ENCODE results near the gene PRSS36. TPM values are rescaled to one million over a fixed set of nuclear protein-coding genes. Genes with fewer than 3 reads are reported as not detected.

PRSS36 gene
- total RNA-seq, 1 donor: 1.1 TPM

DNA sequence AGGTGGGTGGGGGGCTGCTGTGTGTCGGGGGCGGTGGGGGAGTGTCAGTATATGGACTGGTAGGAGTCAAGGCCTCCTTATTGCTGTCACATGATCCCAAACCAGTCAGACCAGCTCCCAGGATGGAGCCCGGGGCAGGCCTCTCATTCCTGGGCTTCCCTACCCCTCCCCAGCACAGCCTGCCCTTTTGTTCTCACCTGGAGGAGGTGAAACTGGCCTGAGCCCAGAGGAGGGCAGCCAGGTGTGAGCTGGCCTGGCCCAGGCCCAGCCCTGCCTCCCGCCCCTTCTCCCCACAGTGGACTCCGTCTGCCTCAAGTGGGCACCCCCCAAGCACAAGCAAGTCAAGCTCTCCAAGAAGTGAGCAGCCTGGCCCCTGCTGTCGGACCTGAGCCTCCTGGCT, 19.0 kb downstream of the PRSS36 start:
- no peak for TF ChIP-seq CTCF (IDR thresholded peaks at IDR 0.05; ENCODE audit: insufficient read depth, low read length)
- DNase-seq (ENCODE audit: low read depth): no peak
- no peak overlapping the region for H3K4me3 ChIP-seq (ENCODE audit: low read depth, low read length)

DNA sequence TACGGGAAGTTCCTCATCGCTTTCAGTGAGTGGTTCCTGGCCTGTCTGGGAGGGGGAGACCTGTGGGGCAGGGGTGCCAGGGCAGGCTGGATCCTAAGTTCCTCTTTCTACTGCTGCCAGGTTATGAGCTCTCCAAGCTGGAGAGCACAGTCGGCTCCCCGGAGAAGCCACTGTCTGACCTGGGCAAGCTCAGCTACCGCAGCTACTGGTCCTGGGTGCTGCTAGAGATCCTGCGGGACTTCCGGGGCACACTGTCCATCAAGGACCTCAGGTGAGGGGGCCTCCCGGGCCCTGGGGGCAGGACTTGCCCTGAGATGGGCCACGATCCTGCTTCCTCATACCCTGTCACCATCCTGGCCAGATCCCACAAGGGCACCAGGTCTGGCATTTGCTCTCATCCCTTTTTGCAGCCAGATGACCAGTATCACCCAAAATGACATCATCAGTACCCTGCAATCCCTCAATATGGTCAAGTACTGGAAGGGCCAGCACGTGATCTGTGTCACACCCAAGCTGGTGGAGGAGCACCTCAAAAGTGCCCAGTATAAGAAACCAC, 19.5 kb downstream of the PRSS36 start:
- no peak for TF ChIP-seq CTCF (IDR thresholded peaks at IDR 0.05; ENCODE audit: insufficient read depth, low read length)
- no peak for DNase-seq (ENCODE audit: low read depth)
- no peak overlapping the region for H3K4me3 ChIP-seq (ENCODE audit: low read depth, low read length)

DNA sequence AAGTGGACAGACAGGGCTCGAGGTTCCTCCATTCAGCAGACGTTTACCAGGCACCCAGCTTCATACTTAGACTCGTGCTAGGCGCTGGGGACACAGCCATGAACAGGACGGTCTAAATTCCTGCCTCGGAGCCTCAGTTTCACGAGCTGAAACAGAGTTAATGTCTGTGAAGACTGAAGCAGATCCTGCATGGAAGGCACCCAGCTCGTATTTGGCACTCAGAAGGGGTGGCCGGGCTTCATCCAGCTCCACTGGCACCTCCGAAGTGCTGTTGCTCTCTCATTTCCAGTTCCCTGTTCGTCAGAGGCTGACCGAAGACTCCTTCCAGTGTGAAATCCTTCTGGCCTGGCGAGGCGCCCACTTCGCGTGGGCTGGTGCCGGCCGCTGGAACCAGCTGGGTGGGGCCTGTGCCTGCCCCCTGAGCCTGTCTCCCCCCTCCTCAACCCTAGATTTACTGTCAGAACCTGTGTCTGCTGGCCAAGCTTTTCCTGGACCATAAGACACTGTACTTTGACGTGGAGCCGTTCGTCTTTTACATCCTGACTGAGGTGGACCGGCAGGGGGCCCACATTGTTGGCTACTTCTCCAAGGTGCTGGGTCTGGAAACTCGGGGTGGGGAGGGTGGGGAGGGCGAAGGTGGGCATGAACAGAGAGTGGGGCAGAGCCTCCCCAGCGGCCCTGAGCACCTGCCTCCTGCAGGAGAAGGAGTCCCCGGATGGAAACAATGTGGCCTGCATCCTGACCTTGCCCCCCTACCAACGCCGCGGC, 20.1 kb downstream of the PRSS36 start:
- peak; percentile 2 for TF ChIP-seq CTCF (IDR thresholded peaks at IDR 0.05; ENCODE audit: insufficient read depth, low read length)
- no peak overlapping the region for H3K4me3 ChIP-seq (ENCODE audit: low read depth, low read length)
- peak; percentile 37 for DNase-seq (ENCODE audit: low read depth)

GRCh38 chr16:31128711-31129567, 20.9 kb downstream of the PRSS36 start:
- TF ChIP-seq CTCF (IDR thresholded peaks at IDR 0.05; ENCODE audit: insufficient read depth, low read length): no peak
- DNase-seq (ENCODE audit: low read depth): no peak
- no peak overlapping the region for H3K4me3 ChIP-seq (ENCODE audit: low read depth, low read length)

DNA sequence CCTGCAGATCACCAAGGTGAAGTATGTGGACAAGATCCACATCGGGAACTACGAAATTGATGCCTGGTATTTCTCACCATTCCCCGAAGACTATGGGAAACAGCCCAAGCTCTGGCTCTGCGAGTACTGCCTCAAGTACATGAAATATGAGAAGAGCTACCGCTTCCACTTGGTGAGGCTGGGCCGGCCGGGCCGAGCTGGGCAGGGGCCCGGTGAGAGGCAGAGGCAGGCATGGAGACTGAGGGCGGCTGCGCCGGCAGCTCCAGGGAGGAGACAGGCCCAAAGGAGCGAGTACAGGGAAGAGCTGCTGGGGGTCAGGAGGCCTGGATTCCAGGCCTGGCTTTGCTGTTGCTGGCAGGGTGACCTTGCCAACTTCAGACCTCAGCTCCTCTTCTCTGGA, 22.7 kb downstream of the PRSS36 start:
- TF ChIP-seq CTCF (IDR thresholded peaks at IDR 0.05; ENCODE audit: insufficient read depth, low read length): no peak
- H3K4me3 ChIP-seq (ENCODE audit: low read depth, low read length): no peak overlapping the region
- DNase-seq (ENCODE audit: low read depth): no peak

- no peak overlapping the region for H3K4me3 ChIP-seq (ENCODE audit: low read depth, low read length)
- no peak for TF ChIP-seq CTCF (IDR thresholded peaks at IDR 0.05; ENCODE audit: insufficient read depth, low read length)
- DNase-seq (ENCODE audit: low read depth): no peak
Measured at GRCh38 chr16:31125844-31126243, 24.0 kb downstream of the PRSS36 start.

All from fibroblast of the aortic adventitia (primary cell).